CD4-positive, alpha-beta T cell (primary cell): ENCODE results near the gene KLF13. TPM values are rescaled to one million over a fixed set of nuclear protein-coding genes. Genes with fewer than 3 reads are reported as not detected.
A peak's percentile ranks its signal among the peaks of the same experiment; 100 is the strongest.

Experiments
- ATAC-seq: fragments of 200-7000 bp; cut with Tn5 transposase; one replicate; pipeline ENCODE4 v1.10.0; 2022; ENCODE audit warnings: mild to moderate bottlenecking; ENCODE audit not compliant: poor library complexity
- CTCF ChIA-PET: fragments of 350-600 bp; sonication (Branson Sonifier 250); formaldehyde crosslinking; loops from one replicate; lab custom pipeline; 2021; ENCODE audit warnings: antibody characterized with exemption, inconsistent platforms; lab: Charles Lee
- POLR2A ChIA-PET: fragments of 350-600 bp; sonication (Branson Sonifier 250); formaldehyde crosslinking; loops from one replicate; lab custom pipeline; 2021; ENCODE audit warnings: antibody characterized with exemption, inconsistent platforms; lab: Charles Lee
- DNase-seq, 14 experiments: peaks; one replicate each; pipeline ENCODE4 v3.0.0-alpha.2; 2013 to 2020; ENCODE audit warnings: mixed read lengths in 2 of 14
- H3K27ac ChIP-seq, 2 donors: one replicate each; pipeline versions ENCODE4 v1.5.1 to v1.7.0; 2013; ENCODE audit warnings: low read length in 2 of 2, low read depth in 1 of 2, mild to moderate bottlenecking in 1 of 2
- H3K27me3 ChIP-seq, 2 experiments: 1 replicate in 1 of 2; 2 replicates in 1 of 2; pipeline versions ENCODE4 v1.6.1 to v1.7.0; 2013; ENCODE audit warnings: low read length in 2 of 2, control low read depth in 1 of 2, mild to moderate bottlenecking in 1 of 2, moderate library complexity in 1 of 2; ENCODE audit not compliant: insufficient read depth in 2 of 2, control insufficient read depth in 1 of 2
- H3K36me3 ChIP-seq: one replicate; pipeline ENCODE4 v1.6.1; 2013; ENCODE audit warnings: low read length, control low read depth; ENCODE audit not compliant: insufficient read depth
- H3K4me1 ChIP-seq: one replicate; pipeline ENCODE4 v1.6.1; 2013; ENCODE audit warnings: low read length, control low read depth; ENCODE audit not compliant: insufficient read depth
- H3K4me3 ChIP-seq: one replicate; pipeline ENCODE4 v1.5.1; 2013; ENCODE audit warnings: mild to moderate bottlenecking, low read length, moderate library complexity
- H3K9me3 ChIP-seq, 2 experiments: 1 replicate in 1 of 2; 2 replicates in 1 of 2; pipeline versions ENCODE4 v1.6.1 to v1.7.0; 2013; ENCODE audit warnings: low read length in 2 of 2, mild to moderate bottlenecking in 2 of 2, control low read depth in 1 of 2, moderate library complexity in 1 of 2; ENCODE audit not compliant: control insufficient read depth in 1 of 2, insufficient read depth in 1 of 2
- H3K27ac Mint-ChIP-seq: one replicate; pipeline ENCODE4 v1.8.0; 2020; ENCODE audit warnings: mixed read lengths
- H3K27me3 Mint-ChIP-seq: one replicate; pipeline ENCODE4 v1.8.0; 2021; ENCODE audit warnings: mixed read lengths
- H3K36me3 Mint-ChIP-seq: one replicate; pipeline ENCODE4 v1.8.0; 2021; ENCODE audit warnings: low read depth, mixed read lengths
- H3K4me1 Mint-ChIP-seq: one replicate; pipeline ENCODE4 v1.8.0; 2021; ENCODE audit warnings: low read depth, mixed read lengths
- H3K4me3 Mint-ChIP-seq: one replicate; pipeline ENCODE4 v1.8.0; 2020; ENCODE audit warnings: mild to moderate bottlenecking, mixed read lengths
- H3K9me3 Mint-ChIP-seq: one replicate; pipeline ENCODE4 v1.8.0; 2020; ENCODE audit warnings: mixed read lengths
- intact Hi-C, 2 experiments: fragments of 100-400 bp; cut with DNase I in 1 of 2; cut with micrococcal nuclease in 1 of 2; formaldehyde crosslinking; loops; one replicate each; pipeline versions ENCODE4 v1.15.1 to v1.9.0; 2023 to 2025; cut with DNase I, micrococcal nuclease
- total RNA-seq, 174 experiments: library from RNA in 2 of 174; stranded (reverse) in 2 of 174; gene quantifications; one replicate each; pipeline ENCODE4 v1.2.3 and lab custom pipeline; 2021 to 2026
- TF ChIP-seq, protein P1 (sequence below): fragments of 200-600 bp; IDR thresholded peaks from one replicate; pipeline ENCODE4 v1.8.0; 2022; ENCODE audit warnings: antibody characterized with exemption, mild to moderate bottlenecking

The KLF13 gene
- total RNA-seq, 2 experiments from 2014 or later: 284 to 308 TPM

DNA sequence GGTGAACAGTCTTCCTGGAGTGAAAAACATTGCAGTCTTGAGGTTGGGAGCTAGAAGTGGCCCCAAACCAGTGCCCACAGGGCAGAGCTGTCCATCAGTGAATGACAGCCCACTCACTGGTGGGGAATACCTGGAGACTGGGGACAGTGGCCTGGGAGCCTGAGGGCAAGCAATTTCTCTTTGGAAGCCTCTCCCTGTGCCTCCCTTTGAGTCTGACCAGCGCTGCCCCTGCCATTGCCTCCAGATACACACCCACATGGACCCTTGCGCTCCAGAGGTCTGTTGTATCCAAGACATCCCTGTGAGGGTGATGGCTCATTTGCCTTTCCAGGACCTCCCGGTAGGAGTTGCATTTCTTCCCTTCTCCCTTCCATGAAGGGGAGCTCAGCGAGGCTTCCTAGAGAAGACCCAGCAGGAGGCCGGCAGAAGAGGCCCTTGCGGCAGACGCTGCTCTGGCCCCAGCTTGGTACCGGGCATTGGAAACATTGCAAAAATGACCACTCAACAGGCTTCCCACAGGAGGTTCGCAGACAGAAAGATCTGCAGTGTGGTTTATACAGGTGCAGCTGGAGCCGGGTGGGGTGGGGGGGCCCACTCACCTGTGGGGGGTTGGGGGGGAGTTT lies 38.5 kb downstream of the KLF13 start:
- H3K27me3 Mint-ChIP-seq: no peaks in the 10 kb centered on the region
- intact Hi-C loops: no loop called here
- Histone ChIP-seq H3K36me3 (peaks cover 6% of the 10 kb centered on the region), H3K27me3 (no peaks in the 10 kb centered on the region), H3K4me3 (peak overlapping the region; percentile 27), H3K9me3 (no peaks in the 10 kb centered on the region), H3K27ac (peak overlapping the region; percentile 86 to 96), H3K4me1 (peaks cover 98% of the 10 kb centered on the region)
- peak overlapping the region; percentile 82 for H3K4me3 Mint-ChIP-seq
- CTCF ChIA-PET: interaction anchor here (0.9 to 2.6 kb wide), 19 partner anchors 9 to 151 kb away, joined by 3 to 28 read pairs (median 5); partner anchors contain the start of gene KLF13
- H3K9me3 Mint-ChIP-seq: peaks cover 3% of the 10 kb centered on the region
- peaks cover 98% of the 10 kb centered on the region for H3K4me1 Mint-ChIP-seq
- peak overlapping the region; percentile 90 for H3K27ac Mint-ChIP-seq
- ATAC-seq (no peak), DNase-seq (no peak)
- TF ChIP-seq, protein P1, sequence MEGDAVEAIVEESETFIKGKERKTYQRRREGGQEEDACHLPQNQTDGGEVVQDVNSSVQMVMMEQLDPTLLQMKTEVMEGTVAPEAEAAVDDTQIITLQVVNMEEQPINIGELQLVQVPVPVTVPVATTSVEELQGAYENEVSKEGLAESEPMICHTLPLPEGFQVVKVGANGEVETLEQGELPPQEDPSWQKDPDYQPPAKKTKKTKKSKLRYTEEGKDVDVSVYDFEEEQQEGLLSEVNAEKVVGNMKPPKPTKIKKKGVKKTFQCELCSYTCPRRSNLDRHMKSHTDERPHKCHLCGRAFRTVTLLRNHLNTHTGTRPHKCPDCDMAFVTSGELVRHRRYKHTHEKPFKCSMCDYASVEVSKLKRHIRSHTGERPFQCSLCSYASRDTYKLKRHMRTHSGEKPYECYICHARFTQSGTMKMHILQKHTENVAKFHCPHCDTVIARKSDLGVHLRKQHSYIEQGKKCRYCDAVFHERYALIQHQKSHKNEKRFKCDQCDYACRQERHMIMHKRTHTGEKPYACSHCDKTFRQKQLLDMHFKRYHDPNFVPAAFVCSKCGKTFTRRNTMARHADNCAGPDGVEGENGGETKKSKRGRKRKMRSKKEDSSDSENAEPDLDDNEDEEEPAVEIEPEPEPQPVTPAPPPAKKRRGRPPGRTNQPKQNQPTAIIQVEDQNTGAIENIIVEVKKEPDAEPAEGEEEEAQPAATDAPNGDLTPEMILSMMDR: no peak
- peaks cover 35% of the 10 kb centered on the region for H3K36me3 Mint-ChIP-seq
- POLR2A ChIA-PET: interaction anchor here (0.9 to 25.4 kb wide), 27 partner anchors 8 to 165 kb away, joined by 3 to 566 read pairs (median 5); partner anchors contain the start of gene KLF13

DNA sequence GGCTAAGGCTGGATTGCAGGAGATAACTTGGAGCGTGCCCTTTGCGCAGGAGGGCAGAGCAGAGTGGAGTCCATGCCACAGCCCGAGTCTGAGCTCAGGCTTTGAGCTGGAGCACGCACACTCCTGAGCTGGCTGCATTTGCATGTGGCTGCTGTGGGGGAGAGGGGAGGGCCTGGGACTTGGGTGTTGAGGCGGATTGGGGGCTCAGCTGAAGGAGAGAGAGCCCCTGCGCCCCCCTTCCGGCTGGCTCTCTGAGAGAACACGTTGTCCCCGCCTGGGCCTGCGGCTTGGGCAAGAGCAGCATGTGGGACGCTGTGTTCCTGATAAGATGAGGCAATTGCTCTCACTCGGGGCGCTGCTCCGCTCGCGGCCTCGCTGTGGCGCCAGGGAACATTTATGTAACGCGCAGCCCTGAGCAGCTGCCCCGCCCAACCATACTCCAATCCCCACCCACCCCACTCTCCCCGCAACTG lies 39.1 kb downstream of the KLF13 start:
- Histone ChIP-seq H3K27me3 (no peaks in the 10 kb centered on the region), H3K4me3 (peak overlapping the region; percentile 31), H3K4me1 (peaks cover 98% of the 10 kb centered on the region), H3K27ac (peak overlapping the region; percentile 72 to 86), H3K36me3 (peaks cover 6% of the 10 kb centered on the region), H3K9me3 (no peaks in the 10 kb centered on the region)
- intact Hi-C loops: loop anchor here (1.0 to 2.0 kb wide), 6 partner anchors 21 to 123 kb away; no protein-coding TSS in a partner anchor
- Mint-ChIP-seq H3K27me3 (no peaks in the 10 kb centered on the region), H3K27ac (peak overlapping the region; percentile 90), H3K4me1 (peaks cover 98% of the 10 kb centered on the region), H3K36me3 (peaks cover 36% of the 10 kb centered on the region), H3K4me3 (peak overlapping the region; percentile 82), H3K9me3 (peaks cover 3% of the 10 kb centered on the region)
- TF ChIP-seq, protein P1: peak; percentile 58
- POLR2A ChIA-PET: interaction anchor here (0.6 to 25.4 kb wide), 26 partner anchors 9 to 166 kb away, joined by 3 to 566 read pairs (median 6); partner anchors contain the start of gene KLF13
- CTCF ChIA-PET: interaction anchor here (0.7 to 2.6 kb wide), 27 partner anchors 9 to 165 kb away, joined by 3 to 28 read pairs (median 5); partner anchors contain the start of gene KLF13
- peak; percentile 59 to 90 (median 74) for DNase-seq
- peak; percentile 51 for ATAC-seq

DNA sequence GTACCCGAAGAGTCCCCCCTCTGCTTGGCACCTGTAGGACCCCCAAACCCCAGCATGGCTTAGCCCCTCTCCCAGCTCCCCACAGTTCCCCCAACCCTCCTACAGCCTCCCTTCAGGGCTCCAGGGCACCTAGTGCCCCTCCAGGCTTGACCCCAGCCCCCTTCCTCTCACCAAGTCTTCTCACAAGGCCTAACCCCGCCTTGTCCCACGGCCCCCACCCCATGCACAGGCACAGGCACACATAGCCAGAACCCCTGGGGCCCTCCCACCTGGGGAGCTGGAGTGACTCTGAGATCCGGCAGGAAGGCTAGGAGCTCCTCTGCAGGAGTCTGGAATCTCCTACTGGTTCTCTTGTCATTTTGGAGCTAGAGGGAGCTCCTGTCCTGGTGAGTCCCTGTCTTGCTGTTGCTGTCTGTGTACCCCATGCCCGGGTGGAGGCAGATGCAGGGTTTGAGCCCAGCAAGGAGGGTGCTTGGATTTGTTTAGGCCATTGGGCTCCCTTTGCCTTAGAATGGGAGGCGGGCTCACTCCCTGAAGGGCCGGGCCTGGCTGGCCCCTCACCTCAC lies 39.6 kb downstream of the KLF13 start:
- TF ChIP-seq, protein P1: no peak
- peaks cover 100% of the 10 kb centered on the region for H3K4me1 Mint-ChIP-seq
- peaks cover 98% of the 10 kb centered on the region for H3K4me1 ChIP-seq
- no peaks in the 10 kb centered on the region for H3K27me3 Mint-ChIP-seq
- peaks cover 7% of the 10 kb centered on the region for H3K36me3 ChIP-seq
- peaks cover 3% of the 10 kb centered on the region for H3K9me3 Mint-ChIP-seq
- DNase-seq (no peak), ATAC-seq (no peak)
- H3K4me3 ChIP-seq: peak overlapping the region; percentile 31
- ChIA-PET POLR2A (interaction anchor here (0.6 to 25.4 kb wide), 24 partner anchors 9 to 166 kb away, joined by 3 to 566 read pairs (median 6); partner anchors contain the start of gene KLF13), CTCF (interaction anchor here (0.7 to 2.6 kb wide), 25 partner anchors 10 to 166 kb away, joined by 3 to 28 read pairs (median 5); partner anchors contain the start of gene KLF13)
- H3K36me3 Mint-ChIP-seq: peaks cover 40% of the 10 kb centered on the region
- H3K4me3 Mint-ChIP-seq: peak overlapping the region; percentile 82
- H3K27ac ChIP-seq: peak overlapping the region; percentile 72 to 86
- H3K27me3 ChIP-seq: no peaks in the 10 kb centered on the region
- intact Hi-C loops: loop anchor here (1.0 to 2.0 kb wide), 6 partner anchors 21 to 123 kb away; no protein-coding TSS in a partner anchor
- H3K27ac Mint-ChIP-seq: peak overlapping the region; percentile 90
- H3K9me3 ChIP-seq: no peaks in the 10 kb centered on the region
